ENCODE measurements around the gene PHF21B.

PHF21B gene

DNA sequence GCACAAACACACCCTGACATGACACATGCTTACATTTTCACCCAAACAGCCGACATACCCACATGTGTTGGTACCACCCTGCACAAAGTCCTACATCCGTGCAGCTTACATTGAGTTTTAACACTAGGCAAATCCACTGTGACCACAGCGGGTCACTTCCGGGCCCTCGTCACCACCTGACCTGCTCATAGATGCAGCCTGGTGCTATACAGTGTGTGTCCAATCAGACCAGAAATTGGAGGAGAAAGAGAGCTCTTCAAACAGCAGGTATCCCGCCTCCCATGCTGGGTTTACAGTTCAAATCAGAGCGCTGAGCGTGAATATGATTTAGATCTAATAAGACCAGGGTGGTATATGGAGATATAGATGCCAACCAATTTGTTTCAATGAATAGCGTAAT lies 35.4 kb downstream of the PHF21B start:
- TF ChIP-seq SIN3A (IDR thresholded peaks at IDR 0.05; ENCODE audit: borderline replicate concordance, insufficient read depth, low read length) = no peak
- no peak for TF ChIP-seq REST (IDR thresholded peaks at IDR 0.05; ENCODE audit: insufficient read depth in 1 of 2, low read depth in 2 of 2, low read length in 2 of 2)
- TF ChIP-seq POLR2AphosphoS5 (IDR thresholded peaks at IDR 0.05; ENCODE audit: low read depth, low read length) = no peak
- TF ChIP-seq TAF1 (IDR thresholded peaks at IDR 0.05; ENCODE audit: borderline replicate concordance, insufficient read depth, low read length) = no peak
- no peak for TF ChIP-seq FOXP2 (optimal IDR thresholded peaks at IDR 0.05; ENCODE audit: borderline replicate concordance, extremely low read depth, extremely low read length, insufficient read depth)

- TF ChIP-seq POLR2AphosphoS5 (IDR thresholded peaks at IDR 0.05; ENCODE audit: low read depth, low read length) (no peak), SIN3A (IDR thresholded peaks at IDR 0.05; ENCODE audit: borderline replicate concordance, insufficient read depth, low read length) (no peak), FOXP2 (optimal IDR thresholded peaks at IDR 0.05; ENCODE audit: borderline replicate concordance, extremely low read depth, extremely low read length, insufficient read depth) (no peak), TAF1 (IDR thresholded peaks at IDR 0.05; ENCODE audit: borderline replicate concordance, insufficient read depth, low read length) (no peak), REST (IDR thresholded peaks at IDR 0.05; ENCODE audit: insufficient read depth in 1 of 2, low read depth in 2 of 2, low read length in 2 of 2) (no peak)
These were observed 36.0 kb downstream of the PHF21B start for GRCh38 chr22:44973829-44974228.

- TF ChIP-seq POLR2AphosphoS5 (IDR thresholded peaks at IDR 0.05; ENCODE audit: low read depth, low read length) (no peak), REST (IDR thresholded peaks at IDR 0.05; ENCODE audit: insufficient read depth in 1 of 2, low read depth in 2 of 2, low read length in 2 of 2) (no peak), TAF1 (IDR thresholded peaks at IDR 0.05; ENCODE audit: borderline replicate concordance, insufficient read depth, low read length) (no peak), SIN3A (IDR thresholded peaks at IDR 0.05; ENCODE audit: borderline replicate concordance, insufficient read depth, low read length) (no peak), FOXP2 (optimal IDR thresholded peaks at IDR 0.05; ENCODE audit: borderline replicate concordance, extremely low read depth, extremely low read length, insufficient read depth) (no peak)
These were observed 37.3 kb downstream of the PHF21B start for GRCh38 chr22:44972363-44973083.

GRCh38 chr22:44971651-44972362 lies 38.0 kb downstream of the PHF21B start:
- TF ChIP-seq SIN3A (IDR thresholded peaks at IDR 0.05; ENCODE audit: borderline replicate concordance, insufficient read depth, low read length) = no peak
- TF ChIP-seq REST (IDR thresholded peaks at IDR 0.05; ENCODE audit: insufficient read depth in 1 of 2, low read depth in 2 of 2, low read length in 2 of 2) = no peak
- no peak for TF ChIP-seq POLR2AphosphoS5 (IDR thresholded peaks at IDR 0.05; ENCODE audit: low read depth, low read length)
- no peak for TF ChIP-seq TAF1 (IDR thresholded peaks at IDR 0.05; ENCODE audit: borderline replicate concordance, insufficient read depth, low read length)
- no peak for TF ChIP-seq FOXP2 (optimal IDR thresholded peaks at IDR 0.05; ENCODE audit: borderline replicate concordance, extremely low read depth, extremely low read length, insufficient read depth)

Measured in PFSK-1 (cell line).